Neural progenitor cell (in vitro differentiated cells): ENCODE data around the gene BCAN. TPM values are rescaled to one million over a fixed set of nuclear protein-coding genes. Genes with fewer than 3 reads are reported as not detected.

Source experiments
- DNase-seq: peaks from one replicate; pipeline ENCODE4 v3.0.0-alpha.2; 2016; ENCODE audit warnings: low spot score
- H2AFZ ChIP-seq: fragments of 200-600 bp; sonication (generic); replicated peaks from 2 replicates; pipeline ENCODE4 v1.6.1; 2016; ENCODE audit warnings: antibody characterized with exemption
- H3F3A ChIP-seq: fragments of 200-600 bp; sonication (generic); 2 replicates; pipeline ENCODE4 v1.6.1; 2016; ENCODE audit warnings: antibody characterized with exemption, low read depth
- H3K27ac ChIP-seq: fragments of 200-600 bp; sonication (generic); 2 replicates; pipeline ENCODE4 v1.5.1; 2016; ENCODE audit warnings: mild to moderate bottlenecking
- H3K27me3 ChIP-seq: fragments of 200-600 bp; sonication (generic); 2 replicates; pipeline ENCODE4 v1.6.1; 2016; ENCODE audit warnings: mild to moderate bottlenecking, moderate library complexity
- H3K36me3 ChIP-seq: fragments of 200-600 bp; sonication (generic); 2 replicates; pipeline ENCODE4 v1.5.1; 2016
- H3K4me1 ChIP-seq: fragments of 200-600 bp; sonication (generic); 2 replicates; pipeline ENCODE4 v1.6.1; 2016; ENCODE audit warnings: mixed run types
- H3K4me2 ChIP-seq: fragments of 200-600 bp; sonication (generic); 2 replicates; pipeline ENCODE4 v1.6.1; 2016
- H3K4me3 ChIP-seq: fragments of 200-600 bp; sonication (generic); 2 replicates; pipeline ENCODE4 v1.5.1; 2016
- H3K79me2 ChIP-seq: fragments of 200-600 bp; sonication (generic); 2 replicates; pipeline ENCODE4 v1.6.1; 2016; ENCODE audit warnings: low read depth
- H3K9ac ChIP-seq: fragments of 200-600 bp; sonication (generic); 2 replicates; pipeline ENCODE4 v1.6.1; 2016
- H3K9me3 ChIP-seq: fragments of 200-600 bp; sonication (generic); 2 replicates; pipeline ENCODE4 v1.5.1; 2016; ENCODE audit warnings: low read depth
- H4K20me1 ChIP-seq: fragments of 200-600 bp; sonication (generic); 2 replicates; pipeline ENCODE4 v1.6.1; 2016; ENCODE audit warnings: low read depth
- H3K27ac Mint-ChIP-seq: 3 replicates; pipeline ENCODE4 v1.8.0; 2021; ENCODE audit warnings: mixed read lengths
- H3K27me3 Mint-ChIP-seq: 2 replicates; pipeline ENCODE4 v1.8.0; 2022; ENCODE audit warnings: low read depth, mild to moderate bottlenecking, inconsistent platforms, moderate library complexity, mixed read lengths; ENCODE audit not compliant: insufficient read depth
- H3K36me3 Mint-ChIP-seq: 3 replicates; pipeline ENCODE4 v1.8.0; 2021; ENCODE audit warnings: mixed read lengths
- H3K4me1 Mint-ChIP-seq: 3 replicates; pipeline ENCODE4 v1.8.0; 2021; ENCODE audit warnings: mixed read lengths
- H3K4me3 Mint-ChIP-seq: 3 replicates; pipeline ENCODE4 v1.8.0; 2021; ENCODE audit warnings: mild to moderate bottlenecking, moderate library complexity, mixed read lengths
- H3K9me3 Mint-ChIP-seq: 3 replicates; pipeline ENCODE4 v1.8.0; 2020; ENCODE audit warnings: mixed read lengths
- CTCF ChIP-seq: fragments of 200-600 bp; sonication (generic); IDR thresholded peaks from 2 replicates; pipeline ENCODE4 v1.5.1; 2017; ENCODE audit warnings: antibody characterized with exemption, mild to moderate bottlenecking
- EZH2 ChIP-seq: fragments of 200-600 bp; sonication (generic); IDR thresholded peaks from 2 replicates; pipeline ENCODE4 v1.6.1; 2017; ENCODE audit warnings: antibody characterized with exemption, mild to moderate bottlenecking, moderate library complexity
- EZH2phosphoT487 ChIP-seq: fragments of 200-600 bp; sonication (generic); IDR thresholded peaks from 2 replicates; pipeline ENCODE4 v1.6.1; 2017; ENCODE audit warnings: antibody characterized with exemption
- total RNA-seq: library from RNA; depleted of rRNA; stranded (reverse); fragments of >200 nt; gene quantifications from 2 replicates; pipeline ENCODE4 v1.2.3, GENCODE V29; 2015; ENCODE audit warnings: low replicate concordance

Gene BCAN
- total RNA-seq, 1 donor from 2014 or later: not detected

- Histone ChIP-seq H4K20me1 (peaks cover 14% of the 10 kb centered on the region), H3K9ac (no peak overlapping the region), H2AFZ (no peak overlapping the region), H3F3A (peaks cover 48% of the 10 kb centered on the region), H3K4me3 (no peak overlapping the region), H3K27ac (no peak overlapping the region), H3K4me1 (peaks cover 64% of the 10 kb centered on the region), H3K9me3 (no peaks in the 10 kb centered on the region), H3K36me3 (no peaks in the 10 kb centered on the region), H3K4me2 (peak overlapping the region; percentile 64), H3K27me3 (peaks cover 41% of the 10 kb centered on the region), H3K79me2 (no peaks in the 10 kb centered on the region)
- H3K27me3 Mint-ChIP-seq: peaks cover 27% of the 10 kb centered on the region
- peak overlapping the region; percentile 99 for H3K27ac Mint-ChIP-seq
- H3K4me3 Mint-ChIP-seq: peak overlapping the region; percentile 74
- H3K9me3 Mint-ChIP-seq: no peaks in the 10 kb centered on the region
- no peaks in the 10 kb centered on the region for H3K36me3 Mint-ChIP-seq
- TF ChIP-seq EZH2 (no peak), EZH2phosphoT487 (no peak), CTCF (no peak)
- peaks cover 73% of the 10 kb centered on the region for H3K4me1 Mint-ChIP-seq
- no peak for DNase-seq
Observed at GRCh38 chr1:156660752-156661112, 18.8 kb downstream of the BCAN start.

- Histone ChIP-seq H3K27ac (peak overlapping the region; percentile 49), H3K79me2 (no peaks in the 10 kb centered on the region), H2AFZ (no peak overlapping the region), H3K9ac (no peak overlapping the region), H4K20me1 (peaks cover 2% of the 10 kb centered on the region), H3K4me2 (peak overlapping the region; percentile 64), H3K27me3 (peaks cover 26% of the 10 kb centered on the region), H3K4me1 (peaks cover 60% of the 10 kb centered on the region), H3K4me3 (no peak overlapping the region), H3F3A (peaks cover 62% of the 10 kb centered on the region), H3K36me3 (no peaks in the 10 kb centered on the region), H3K9me3 (no peaks in the 10 kb centered on the region)
- H3K4me1 Mint-ChIP-seq: peaks cover 81% of the 10 kb centered on the region
- no peak for TF ChIP-seq CTCF
- no peak for TF ChIP-seq EZH2
- no peak for TF ChIP-seq EZH2phosphoT487
- DNase-seq: peak; percentile 57
- H3K9me3 Mint-ChIP-seq: no peaks in the 10 kb centered on the region
- peak overlapping the region; percentile 54 for H3K4me3 Mint-ChIP-seq
- peaks cover 3% of the 10 kb centered on the region for H3K36me3 Mint-ChIP-seq
- H3K27me3 Mint-ChIP-seq: peaks cover 22% of the 10 kb centered on the region
- H3K27ac Mint-ChIP-seq: peak overlapping the region; percentile 95
Observed at GRCh38 chr1:156662005-156662799, 20.3 kb downstream of the BCAN start.

GRCh38 chr1:156662800-156663055, 20.8 kb downstream of the BCAN start:
- Mint-ChIP-seq H3K27me3 (peaks cover 20% of the 10 kb centered on the region), H3K4me3 (peak overlapping the region; percentile 48), H3K4me1 (peaks cover 82% of the 10 kb centered on the region), H3K9me3 (no peaks in the 10 kb centered on the region), H3K27ac (peak overlapping the region; percentile 95), H3K36me3 (peaks cover 3% of the 10 kb centered on the region)
- H3F3A ChIP-seq: peaks cover 66% of the 10 kb centered on the region
- H3K27me3 ChIP-seq: peaks cover 21% of the 10 kb centered on the region
- H3K27ac ChIP-seq: peak overlapping the region; percentile 49
- peaks cover 6% of the 10 kb centered on the region for H4K20me1 ChIP-seq
- no peaks in the 10 kb centered on the region for H3K79me2 ChIP-seq
- H3K4me1 ChIP-seq: peaks cover 64% of the 10 kb centered on the region
- H3K9ac ChIP-seq: no peak overlapping the region
- TF ChIP-seq EZH2 (no peak), EZH2phosphoT487 (no peak), CTCF (no peak)
- no peaks in the 10 kb centered on the region for H3K36me3 ChIP-seq
- H3K4me2 ChIP-seq: peak overlapping the region; percentile 64
- no peaks in the 10 kb centered on the region for H3K9me3 ChIP-seq
- no peak for DNase-seq
- no peak overlapping the region for H2AFZ ChIP-seq
- H3K4me3 ChIP-seq: no peak overlapping the region
